HG02678 (cell line): ENCODE results near the gene AHCTF1.

ENCODE experiments used
- ATAC-seq: cut with Tn5 transposase; IDR thresholded peaks from one replicate; pipeline ENCODE4 v1.9.1; 2021; ENCODE audit warnings: mild to moderate bottlenecking, moderate library complexity; ENCODE audit not compliant: unreplicated experiment

Gene AHCTF1, protein sequence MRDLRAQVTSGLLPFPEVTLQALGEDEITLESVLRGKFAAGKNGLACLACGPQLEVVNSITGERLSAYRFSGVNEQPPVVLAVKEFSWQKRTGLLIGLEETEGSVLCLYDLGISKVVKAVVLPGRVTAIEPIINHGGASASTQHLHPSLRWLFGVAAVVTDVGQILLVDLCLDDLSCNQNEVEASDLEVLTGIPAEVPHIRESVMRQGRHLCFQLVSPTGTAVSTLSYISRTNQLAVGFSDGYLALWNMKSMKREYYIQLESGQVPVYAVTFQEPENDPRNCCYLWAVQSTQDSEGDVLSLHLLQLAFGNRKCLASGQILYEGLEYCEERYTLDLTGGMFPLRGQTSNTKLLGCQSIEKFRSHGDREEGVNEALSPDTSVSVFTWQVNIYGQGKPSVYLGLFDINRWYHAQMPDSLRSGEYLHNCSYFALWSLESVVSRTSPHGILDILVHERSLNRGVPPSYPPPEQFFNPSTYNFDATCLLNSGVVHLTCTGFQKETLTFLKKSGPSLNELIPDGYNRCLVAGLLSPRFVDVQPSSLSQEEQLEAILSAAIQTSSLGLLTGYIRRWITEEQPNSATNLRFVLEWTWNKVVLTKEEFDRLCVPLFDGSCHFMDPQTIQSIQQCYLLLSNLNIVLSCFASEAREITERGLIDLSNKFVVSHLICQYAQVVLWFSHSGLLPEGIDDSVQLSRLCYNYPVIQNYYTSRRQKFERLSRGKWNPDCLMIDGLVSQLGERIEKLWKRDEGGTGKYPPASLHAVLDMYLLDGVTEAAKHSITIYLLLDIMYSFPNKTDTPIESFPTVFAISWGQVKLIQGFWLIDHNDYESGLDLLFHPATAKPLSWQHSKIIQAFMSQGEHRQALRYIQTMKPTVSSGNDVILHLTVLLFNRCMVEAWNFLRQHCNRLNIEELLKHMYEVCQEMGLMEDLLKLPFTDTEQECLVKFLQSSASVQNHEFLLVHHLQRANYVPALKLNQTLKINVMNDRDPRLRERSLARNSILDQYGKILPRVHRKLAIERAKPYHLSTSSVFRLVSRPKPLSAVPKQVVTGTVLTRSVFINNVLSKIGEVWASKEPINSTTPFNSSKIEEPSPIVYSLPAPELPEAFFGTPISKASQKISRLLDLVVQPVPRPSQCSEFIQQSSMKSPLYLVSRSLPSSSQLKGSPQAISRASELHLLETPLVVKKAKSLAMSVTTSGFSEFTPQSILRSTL (N-terminal part only)

GRCh38 chr1:246931549-246932365 lies at the start of gene AHCTF1:
TSS of gene AHCTF1 (minus strand) at chr1:246931948. CDS start at chr1:246918370, 13,578 bp downstream.
- peak; percentile 88 for ATAC-seq

DNA sequence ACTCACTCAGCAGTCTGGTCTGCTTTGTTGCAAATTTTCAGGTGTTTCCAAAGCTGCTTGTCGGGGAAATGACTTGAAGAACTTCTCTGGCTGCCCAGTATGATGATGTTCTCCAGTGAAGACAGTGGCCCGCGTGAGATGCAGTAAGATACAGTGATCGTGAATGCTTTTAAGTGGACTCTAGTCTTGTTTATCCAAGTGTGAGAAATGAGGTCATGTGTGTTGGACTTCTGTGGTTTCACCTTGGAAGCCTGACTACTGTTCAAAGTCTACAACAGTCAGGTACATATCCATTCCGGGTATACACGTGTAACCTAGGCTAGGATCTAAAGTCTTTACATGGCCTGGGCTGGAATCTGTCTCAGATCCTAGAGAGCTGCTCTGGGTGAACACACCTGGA lies 47.0 kb upstream of the AHCTF1 start:
- ATAC-seq, result no peak

- no peak for ATAC-seq
Measured at GRCh38 chr1:246978281-246978680, 46.5 kb upstream of the AHCTF1 start.

- no peak for ATAC-seq
Measured at GRCh38 chr1:246971969-246972368, 40.2 kb upstream of the AHCTF1 start.

DNA sequence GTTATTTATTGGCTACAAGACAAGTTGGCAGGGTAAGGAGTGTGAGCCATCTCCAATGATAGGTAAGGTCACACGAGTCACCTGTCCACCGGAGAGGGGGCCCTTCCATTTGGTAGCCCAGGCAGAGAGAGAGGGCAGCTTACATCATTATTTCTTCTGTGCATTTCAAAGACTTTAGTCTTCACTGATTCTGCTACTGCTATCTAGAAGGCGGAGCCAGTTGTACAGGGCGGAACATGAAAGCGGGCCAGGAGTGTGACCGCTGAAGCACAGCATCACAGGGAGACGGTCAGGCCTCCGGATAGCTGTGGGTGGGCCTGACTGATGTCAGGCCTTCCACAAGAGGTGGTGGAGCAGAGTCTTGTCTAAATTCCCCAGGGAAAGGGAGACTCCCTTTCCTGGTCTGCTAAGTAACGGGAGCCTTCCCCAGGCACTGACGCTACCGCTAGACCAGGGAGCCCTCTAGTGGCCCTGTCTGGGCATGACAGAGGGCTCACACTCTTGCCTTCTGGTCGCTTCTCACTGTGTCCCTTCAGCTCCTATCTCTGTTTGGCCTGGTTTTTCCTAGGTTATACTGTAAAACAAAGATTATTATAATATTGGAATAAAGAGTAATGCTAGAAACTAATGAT lies 39.5 kb upstream of the AHCTF1 start:
- ATAC-seq, result no peak

- ATAC-seq, result no peak
Measured at GRCh38 chr1:246969621-246970020, 37.9 kb upstream of the AHCTF1 start.

- no peak for ATAC-seq
Measured at GRCh38 chr1:246966502-246966901, 34.8 kb upstream of the AHCTF1 start.

DNA sequence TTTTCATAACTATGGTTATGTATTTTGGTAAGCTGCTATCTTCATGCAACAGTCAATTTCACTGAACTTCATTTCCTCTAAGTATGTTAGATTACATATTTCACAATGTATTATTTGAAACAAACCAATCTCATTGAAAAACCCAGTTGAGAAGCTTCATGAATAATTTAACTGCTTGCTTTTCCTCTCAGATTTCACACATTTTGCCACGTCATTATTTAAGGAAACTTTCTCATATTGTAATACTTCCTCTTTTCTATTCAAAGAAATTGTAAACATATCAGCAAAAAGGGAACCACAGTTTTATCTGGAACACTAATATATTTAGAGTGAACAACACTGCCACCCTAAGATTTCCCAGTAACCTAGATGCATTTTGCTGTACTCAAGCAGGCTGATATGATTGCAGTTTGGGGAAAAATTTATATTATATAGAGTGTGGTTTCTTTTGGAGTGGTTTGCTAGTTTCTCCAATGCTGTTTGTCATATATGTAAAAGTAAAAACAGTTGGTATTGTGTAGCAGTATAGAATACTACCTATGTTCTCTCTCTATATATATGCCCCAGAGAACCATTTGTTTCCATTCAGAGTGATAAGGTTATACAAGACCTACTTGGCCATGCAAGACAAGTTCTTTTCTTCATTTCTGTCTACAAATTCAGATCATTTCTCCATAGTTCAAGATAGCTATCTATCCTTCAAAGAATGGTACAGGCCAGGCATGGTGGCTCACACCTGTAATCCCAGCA lies 28.4 kb upstream of the AHCTF1 start:
- no peak for ATAC-seq

GRCh38 chr1:246954126-246954525 lies 22.4 kb upstream of the AHCTF1 start:
- no peak for ATAC-seq

GRCh38 chr1:246951413-246951812 lies 19.7 kb upstream of the AHCTF1 start:
- ATAC-seq, result no peak

DNA sequence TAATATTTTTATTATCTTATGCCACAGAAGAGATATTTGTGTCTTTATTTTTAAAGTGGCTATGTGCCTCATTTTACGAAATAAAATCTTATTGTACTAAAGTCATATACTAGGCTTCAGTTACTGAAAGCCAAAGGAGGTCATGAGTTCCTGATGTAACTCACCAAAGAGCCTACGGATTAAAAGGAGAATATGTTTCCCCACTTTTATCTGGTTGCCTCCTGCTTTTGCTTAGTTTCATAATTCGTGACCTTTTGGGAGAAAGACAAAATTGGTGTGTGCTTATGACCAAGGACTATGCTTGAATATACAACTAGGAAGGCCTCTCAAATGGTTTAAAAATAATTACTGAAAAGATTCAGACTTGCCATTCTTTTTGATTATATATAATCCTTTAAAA lies 18.2 kb upstream of the AHCTF1 start:
- no peak for ATAC-seq

- no peak for ATAC-seq
Measured at GRCh38 chr1:246947255-246947654, 15.5 kb upstream of the AHCTF1 start.

DNA sequence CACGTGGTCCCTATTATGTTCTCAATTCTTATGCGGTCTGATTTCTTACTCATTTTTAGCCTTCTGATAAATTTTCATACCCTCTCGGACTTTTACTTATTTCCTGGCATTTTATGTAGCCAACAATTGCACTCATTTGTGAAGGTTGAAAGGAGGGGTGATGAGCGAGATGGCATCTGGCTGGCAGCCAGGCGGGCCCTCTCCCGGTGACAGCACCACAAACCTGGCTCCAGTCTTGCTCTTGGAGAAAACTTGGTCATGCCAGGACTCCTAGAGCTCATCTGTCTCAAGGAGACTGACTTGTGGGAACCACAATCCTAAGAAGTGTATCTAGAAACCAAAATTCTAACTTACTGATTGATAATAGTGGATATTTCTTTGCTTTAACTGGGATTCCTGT lies 14.6 kb upstream of the AHCTF1 start:
- no peak for ATAC-seq

DNA sequence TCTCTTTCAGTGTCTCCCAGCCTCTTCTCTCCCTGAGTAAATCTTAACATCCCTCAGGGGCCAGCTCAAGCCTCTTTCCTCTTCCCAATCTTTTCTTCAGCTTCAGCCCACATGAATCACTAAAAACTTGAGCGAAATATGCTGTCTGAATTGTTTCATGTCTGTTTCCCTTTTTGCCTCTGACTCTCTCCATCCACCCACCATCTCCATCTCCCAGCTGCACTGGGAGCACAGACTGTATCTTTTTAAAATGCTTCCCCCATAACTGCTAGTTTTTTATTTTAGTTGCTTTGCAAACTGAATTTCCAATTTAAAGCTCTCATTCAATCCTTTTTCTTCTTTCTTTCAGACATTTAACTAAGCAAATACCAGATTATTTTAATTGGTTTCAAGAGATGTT lies 3.0 kb upstream of the AHCTF1 start:
- ATAC-seq, result no peak

DNA sequence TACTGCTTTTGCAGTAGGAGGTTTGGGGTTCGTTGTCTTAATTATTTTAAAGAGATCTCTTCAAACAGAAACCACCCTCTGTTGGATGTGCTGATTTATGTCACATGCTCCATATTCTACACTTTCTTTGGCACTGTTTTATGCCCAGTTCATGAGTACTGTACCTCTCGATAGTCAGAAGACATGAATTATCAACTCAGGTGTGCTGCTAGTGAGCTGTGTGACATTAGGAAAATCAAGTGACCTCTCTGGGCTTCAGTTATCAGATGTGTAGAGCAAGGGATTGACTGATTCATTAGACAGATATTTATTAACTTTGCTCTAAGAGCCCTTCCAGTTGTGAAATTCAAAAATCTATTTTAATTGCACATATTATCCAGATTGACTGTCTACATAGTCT lies 2.1 kb upstream of the AHCTF1 start:
- no peak for ATAC-seq

DNA sequence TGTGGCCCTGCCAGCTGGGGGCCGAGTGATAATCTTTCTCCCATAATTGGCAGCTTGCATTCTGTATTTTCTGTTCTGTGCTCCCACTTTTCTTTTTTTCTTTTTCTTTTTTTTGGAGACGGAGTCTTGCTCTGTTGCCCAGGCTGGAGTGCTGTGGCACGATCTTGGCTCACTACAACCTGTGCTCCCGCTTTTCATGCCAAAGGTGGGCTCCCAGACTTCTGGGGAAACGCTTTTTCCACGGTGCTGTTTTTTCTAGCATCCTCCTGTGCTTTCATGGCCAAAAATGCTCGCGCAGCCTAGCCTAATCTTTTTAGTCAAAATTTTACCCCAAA lies 585 bp upstream of the AHCTF1 start:
- ATAC-seq, result no peak

- peak; percentile 16 for ATAC-seq
Measured at GRCh38 chr1:246930830-246931548, 759 bp downstream of the AHCTF1 start.

GRCh38 chr1:246925997-246926626 lies 5.6 kb downstream of the AHCTF1 start:
- ATAC-seq, result no peak
